ENCODE results near the gene GRK7. TPM values are rescaled to one million over a fixed set of nuclear protein-coding genes. Genes with fewer than 3 reads are reported as not detected.

Gene GRK7
- total and polyA plus RNA-seq, 9 of the 15 experiments (the other 6 are each of a cell fraction or from before 2014, with no cell fraction given), result 0.01 to 0.08 (median 0.04) TPM; not detected in 3

DNA sequence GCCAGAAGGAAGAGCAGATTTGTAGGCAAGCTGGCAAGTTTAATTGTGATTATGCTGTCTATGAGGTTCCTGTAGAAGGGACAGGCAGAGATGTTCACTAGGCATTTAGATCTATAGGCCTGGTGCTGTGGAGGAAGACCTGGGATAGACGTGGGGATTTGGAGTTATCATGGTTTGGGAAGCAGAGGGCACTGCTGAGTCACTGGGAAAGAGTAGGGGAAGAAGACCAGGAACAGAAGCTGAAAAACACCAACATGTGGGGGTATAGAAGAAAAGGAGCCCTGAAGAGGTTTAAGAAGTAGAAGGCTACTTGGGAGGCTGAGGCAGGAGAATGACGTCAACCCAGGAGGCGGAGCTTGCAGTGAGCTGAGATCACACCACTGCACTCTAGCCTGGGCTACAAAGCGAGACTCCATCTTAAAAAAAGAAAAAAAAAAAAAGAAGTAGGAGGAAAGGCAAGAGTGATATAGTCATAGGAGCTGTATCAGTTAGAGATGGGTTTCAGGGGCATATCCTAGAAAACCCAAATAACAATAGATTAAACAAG is 19.3 kb downstream of the GRK7 start (continued):
- no peak for TF ChIP-seq RCOR1 (IDR thresholded peaks at IDR 0.05; ENCODE audit: borderline replicate concordance in 1 of 2, low read depth in 2 of 2, low read length in 2 of 2)
- no peak for TF ChIP-seq ZNF143 (CRISPR knock-in tag; IDR thresholded peaks at IDR 0.05)
- TF ChIP-seq, protein P1, sequence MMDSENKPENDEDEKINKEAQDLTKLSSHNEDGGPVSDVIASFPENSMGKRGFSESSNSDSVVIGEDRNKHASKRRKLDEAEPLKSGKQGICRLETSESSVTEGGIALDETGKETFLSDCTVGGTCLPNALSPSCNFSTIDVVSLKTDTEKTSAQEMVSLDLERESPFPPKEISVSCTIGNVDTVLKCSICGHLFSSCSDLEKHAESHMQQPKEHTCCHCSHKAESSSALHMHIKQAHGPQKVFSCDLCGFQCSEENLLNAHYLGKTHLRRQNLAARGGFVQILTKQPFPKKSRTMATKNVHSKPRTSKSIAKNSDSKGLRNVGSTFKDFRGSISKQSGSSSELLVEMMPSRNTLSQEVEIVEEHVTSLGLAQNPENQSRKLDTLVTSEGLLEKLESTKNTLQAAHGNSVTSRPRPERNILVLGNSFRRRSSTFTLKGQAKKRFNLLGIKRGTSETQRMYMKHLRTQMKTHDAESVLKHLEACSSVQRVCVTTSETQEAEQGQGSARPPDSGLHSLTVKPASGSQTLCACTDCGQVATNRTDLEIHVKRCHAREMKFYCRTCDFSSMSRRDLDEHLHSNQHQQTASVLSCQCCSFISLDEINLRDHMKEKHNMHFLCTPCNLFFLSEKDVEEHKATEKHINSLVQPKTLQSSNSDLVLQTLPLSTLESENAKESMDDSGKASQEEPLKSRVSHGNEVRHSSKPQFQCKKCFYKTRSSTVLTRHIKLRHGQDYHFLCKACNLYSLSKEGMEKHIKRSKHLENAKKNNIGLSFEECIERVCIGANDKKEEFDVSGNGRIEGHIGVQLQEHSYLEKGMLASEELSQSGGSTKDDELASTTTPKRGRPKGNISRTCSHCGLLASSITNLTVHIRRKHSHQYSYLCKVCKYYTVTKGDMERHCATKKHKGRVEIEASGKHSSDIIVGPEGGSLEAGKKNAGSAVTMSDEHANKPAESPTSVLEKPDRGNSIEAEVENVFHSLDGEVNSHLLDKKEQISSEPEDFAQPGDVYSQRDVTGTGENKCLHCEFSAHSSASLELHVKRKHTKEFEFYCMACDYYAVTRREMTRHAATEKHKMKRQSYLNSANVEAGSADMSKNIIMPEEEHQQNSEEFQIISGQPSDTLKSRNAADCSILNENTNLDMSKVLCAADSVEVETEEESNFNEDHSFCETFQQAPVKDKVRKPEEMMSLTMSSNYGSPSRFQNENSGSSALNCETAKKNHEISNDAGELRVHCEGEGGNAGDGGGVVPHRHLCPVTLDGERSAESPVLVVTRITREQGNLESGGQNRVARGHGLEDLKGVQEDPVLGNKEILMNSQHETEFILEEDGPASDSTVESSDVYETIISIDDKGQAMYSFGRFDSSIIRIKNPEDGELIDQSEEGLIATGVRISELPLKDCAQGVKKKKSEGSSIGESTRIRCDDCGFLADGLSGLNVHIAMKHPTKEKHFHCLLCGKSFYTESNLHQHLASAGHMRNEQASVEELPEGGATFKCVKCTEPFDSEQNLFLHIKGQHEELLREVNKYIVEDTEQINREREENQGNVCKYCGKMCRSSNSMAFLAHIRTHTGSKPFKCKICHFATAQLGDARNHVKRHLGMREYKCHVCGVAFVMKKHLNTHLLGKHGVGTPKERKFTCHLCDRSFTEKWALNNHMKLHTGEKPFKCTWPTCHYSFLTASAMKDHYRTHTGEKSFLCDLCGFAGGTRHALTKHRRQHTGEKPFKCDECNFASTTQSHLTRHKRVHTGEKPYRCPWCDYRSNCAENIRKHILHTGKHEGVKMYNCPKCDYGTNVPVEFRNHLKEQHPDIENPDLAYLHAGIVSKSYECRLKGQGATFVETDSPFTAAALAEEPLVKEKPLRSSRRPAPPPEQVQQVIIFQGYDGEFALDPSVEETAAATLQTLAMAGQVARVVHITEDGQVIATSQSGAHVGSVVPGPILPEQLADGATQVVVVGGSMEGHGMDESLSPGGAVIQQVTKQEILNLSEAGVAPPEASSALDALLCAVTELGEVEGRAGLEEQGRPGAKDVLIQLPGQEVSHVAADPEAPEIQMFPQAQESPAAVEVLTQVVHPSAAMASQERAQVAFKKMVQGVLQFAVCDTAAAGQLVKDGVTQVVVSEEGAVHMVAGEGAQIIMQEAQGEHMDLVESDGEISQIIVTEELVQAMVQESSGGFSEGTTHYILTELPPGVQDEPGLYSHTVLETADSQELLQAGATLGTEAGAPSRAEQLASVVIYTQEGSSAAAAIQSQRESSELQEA (IDR thresholded peaks at IDR 0.05; ENCODE audit: low read depth), result no peak
- no peak for TF ChIP-seq NCOA6 (IDR thresholded peaks at IDR 0.05)
- no peak for TF ChIP-seq ESRRB (CRISPR knock-in tag; IDR thresholded peaks at IDR 0.05; ENCODE audit: borderline replicate concordance)
- TF ChIP-seq ETV6 (IDR thresholded peaks at IDR 0.05; ENCODE audit: borderline replicate concordance in 1 of 2, low read depth in 2 of 2, low read length in 1 of 2), result no peak
- no peak for TF ChIP-seq ETV6 (CRISPR knock-in tag; IDR thresholded peaks at IDR 0.05; ENCODE audit: borderline replicate concordance)
- TF ChIP-seq RB1 (IDR thresholded peaks at IDR 0.05; ENCODE audit: low read depth), result no peak
- peak; percentile 81; the same call in 1 of the 2 replicates for TF ChIP-seq ATF7 (IDR thresholded peaks at IDR 0.05)
- no peak for TF ChIP-seq RAD51 (IDR thresholded peaks at IDR 0.05; ENCODE audit: borderline replicate concordance, low read depth)
- TF ChIP-seq, protein P2, sequence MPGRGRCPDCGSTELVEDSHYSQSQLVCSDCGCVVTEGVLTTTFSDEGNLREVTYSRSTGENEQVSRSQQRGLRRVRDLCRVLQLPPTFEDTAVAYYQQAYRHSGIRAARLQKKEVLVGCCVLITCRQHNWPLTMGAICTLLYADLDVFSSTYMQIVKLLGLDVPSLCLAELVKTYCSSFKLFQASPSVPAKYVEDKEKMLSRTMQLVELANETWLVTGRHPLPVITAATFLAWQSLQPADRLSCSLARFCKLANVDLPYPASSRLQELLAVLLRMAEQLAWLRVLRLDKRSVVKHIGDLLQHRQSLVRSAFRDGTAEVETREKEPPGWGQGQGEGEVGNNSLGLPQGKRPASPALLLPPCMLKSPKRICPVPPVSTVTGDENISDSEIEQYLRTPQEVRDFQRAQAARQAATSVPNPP (IDR thresholded peaks at IDR 0.05; ENCODE audit: borderline replicate concordance, insufficient read depth, insufficient read length), result no peak
- no peak for TF ChIP-seq NFRKB (IDR thresholded peaks at IDR 0.05; ENCODE audit: low read depth)
- no peak for TF ChIP-seq IRF2 (CRISPR knock-in tag; IDR thresholded peaks at IDR 0.05)
- no peak for TF ChIP-seq ELF4 (CRISPR knock-in tag; IDR thresholded peaks at IDR 0.05)
- TF ChIP-seq TAL1 (IDR thresholded peaks at IDR 0.05), result no peak
- 0 out of 2 replicates have a peak, but pooled peaks have one; percentile 23 for TF ChIP-seq TOE1 (IDR thresholded peaks at IDR 0.05; ENCODE audit: borderline replicate concordance)
- no peak for TF ChIP-seq TOE1 (CRISPR knock-in tag; IDR thresholded peaks at IDR 0.05; ENCODE audit: borderline replicate concordance, low read depth)
- no peak for TF ChIP-seq NFATC3 (IDR thresholded peaks at IDR 0.05)
- peak; percentile 43 to 64 for TF ChIP-seq RAD21 (CRISPR knock-in tag; conservative IDR thresholded peaks at IDR 0.05 in 1 of 2, IDR thresholded peaks at IDR 0.05 in 1 of 2)
- no peak for TF ChIP-seq CBFA2T2 (conservative IDR thresholded peaks at IDR 0.05)

Data from K562 (cell line).